ENCODE measurements around the gene ANK3. TPM values are rescaled to one million over a fixed set of nuclear protein-coding genes. Genes with fewer than 3 reads are reported as not detected.

Gene ANK3
- polyA plus RNA-seq, 1 donor from 2014 or later: 114 TPM

GRCh38 chr10:60170250-60170649 lies 219.4 kb downstream of the ANK3 start (continued):
- TF ChIP-seq EP300 (conservative IDR thresholded peaks at IDR 0.05; ENCODE audit: poor library complexity, severe bottlenecking) (no peak), SMC3 (conservative IDR thresholded peaks at IDR 0.05; ENCODE audit: poor library complexity) (no peak)

GRCh38 chr10:60169111-60169510 lies 220.6 kb downstream of the ANK3 start:
- Histone ChIP-seq H3K9me2 (ENCODE audit: insufficient read depth, low read length) (no peaks in the 10 kb centered on the region), H3F3A (ENCODE audit: insufficient read depth, low read length, poor library complexity, severe bottlenecking) (no peaks in the 10 kb centered on the region), H3K9ac (ENCODE audit: low read length) (no peak overlapping the region), H3K4me2 (ENCODE audit: low read length) (no peak overlapping the region), H3K27ac (ENCODE audit: low read length) (no peak overlapping the region), H3K4me3 (ENCODE audit: low read length) (no peak overlapping the region), H3K79me2 (replicated peaks; ENCODE audit: insufficient read depth, low read length) (no peaks in the 10 kb centered on the region), H3K36me3 (ENCODE audit: insufficient read depth, low read length) (peaks cover 25% of the 10 kb centered on the region), H3K9me3 (ENCODE audit: low read length) (no peaks in the 10 kb centered on the region), H4K20me1 (ENCODE audit: insufficient read depth) (no peaks in the 10 kb centered on the region), H2AFZ (ENCODE audit: low read depth, low read length) (no peak overlapping the region), H3K27me3 (ENCODE audit: insufficient read depth, low read depth, low read length) (no peaks in the 10 kb centered on the region)
- no peak for TF ChIP-seq EP300 (conservative IDR thresholded peaks at IDR 0.05; ENCODE audit: poor library complexity, severe bottlenecking)
- TF ChIP-seq CTCF (IDR thresholded peaks at IDR 0.05; ENCODE audit: poor library complexity, severe bottlenecking): no peak
- no peak for TF ChIP-seq POLR2AphosphoS5 (IDR thresholded peaks at IDR 0.05)
- TF ChIP-seq MXI1 (conservative IDR thresholded peaks at IDR 0.05; ENCODE audit: poor library complexity, severe bottlenecking): no peak
- TF ChIP-seq RAD21 (conservative IDR thresholded peaks at IDR 0.05): no peak
- TF ChIP-seq TAF1 (IDR thresholded peaks at IDR 0.05; ENCODE audit: low read depth): no peak
- TF ChIP-seq REST (IDR thresholded peaks at IDR 0.05; ENCODE audit: borderline replicate concordance): no peak
- no peak for TF ChIP-seq EZH2 (IDR thresholded peaks at IDR 0.05; ENCODE audit: borderline replicate concordance, insufficient read depth, low read length, poor library complexity, severe bottlenecking)

- no peaks in the 10 kb centered on the region for H3K79me2 ChIP-seq (replicated peaks; ENCODE audit: insufficient read depth, low read length)
- H3K36me3 ChIP-seq (ENCODE audit: insufficient read depth, low read length): peaks cover 19% of the 10 kb centered on the region
- no peak overlapping the region for H3K9ac ChIP-seq (ENCODE audit: low read length)
- no peak overlapping the region for H3K4me3 ChIP-seq (ENCODE audit: low read length)
- no peak overlapping the region for H3K4me2 ChIP-seq (ENCODE audit: low read length)
- TF ChIP-seq POLR2AphosphoS5 (IDR thresholded peaks at IDR 0.05) (no peak), RAD21 (conservative IDR thresholded peaks at IDR 0.05) (no peak), MXI1 (conservative IDR thresholded peaks at IDR 0.05; ENCODE audit: poor library complexity, severe bottlenecking) (no peak), TAF1 (IDR thresholded peaks at IDR 0.05; ENCODE audit: low read depth) (no peak), REST (IDR thresholded peaks at IDR 0.05; ENCODE audit: borderline replicate concordance) (no peak), EZH2 (IDR thresholded peaks at IDR 0.05; ENCODE audit: borderline replicate concordance, insufficient read depth, low read length, poor library complexity, severe bottlenecking) (no peak), CTCF (IDR thresholded peaks at IDR 0.05; ENCODE audit: poor library complexity, severe bottlenecking) (no peak), EP300 (conservative IDR thresholded peaks at IDR 0.05; ENCODE audit: poor library complexity, severe bottlenecking) (no peak), SMC3 (conservative IDR thresholded peaks at IDR 0.05; ENCODE audit: poor library complexity) (no peak)
- no peaks in the 10 kb centered on the region for H3K27me3 ChIP-seq (ENCODE audit: insufficient read depth, low read depth, low read length)
- H3K27ac ChIP-seq (ENCODE audit: low read length): no peak overlapping the region
- no peaks in the 10 kb centered on the region for H3K9me2 ChIP-seq (ENCODE audit: insufficient read depth, low read length)
- H3F3A ChIP-seq (ENCODE audit: insufficient read depth, low read length, poor library complexity, severe bottlenecking): no peaks in the 10 kb centered on the region
- H2AFZ ChIP-seq (ENCODE audit: low read depth, low read length): no peak overlapping the region
- H3K9me3 ChIP-seq (ENCODE audit: low read length): no peaks in the 10 kb centered on the region
- no peaks in the 10 kb centered on the region for H4K20me1 ChIP-seq (ENCODE audit: insufficient read depth)
Measured at GRCh38 chr10:60167050-60167449, 222.6 kb downstream of the ANK3 start.
